Suprapubic skin (tissue), 4 donors: Measurements from ENCODE around the gene SELP. TPM values are rescaled to one million over a fixed set of nuclear protein-coding genes. Genes with fewer than 3 reads are reported as not detected.

Source experiments
- DNase-seq, 2 donors: peaks; one replicate each; pipeline ENCODE4 v3.0.0-alpha.2; 2019; ENCODE audit warnings: low spot score in 2 of 2
- H3K27ac ChIP-seq: fragments of 200-600 bp; sonication (generic); one replicate; pipeline ENCODE4 v1.5.1; 2019
- H3K27me3 ChIP-seq: fragments of 200-600 bp; sonication (generic); one replicate; pipeline ENCODE4 v1.5.1; 2019
- H3K36me3 ChIP-seq: fragments of 200-600 bp; sonication (generic); one replicate; pipeline ENCODE4 v1.5.1; 2019
- H3K4me1 ChIP-seq: fragments of 200-600 bp; sonication (generic); one replicate; pipeline ENCODE4 v1.5.1; 2019
- H3K4me3 ChIP-seq: fragments of 200-600 bp; sonication (generic); one replicate; pipeline ENCODE4 v1.5.1; 2019; ENCODE audit warnings: mild to moderate bottlenecking
- H3K9me3 ChIP-seq: fragments of 200-600 bp; sonication (generic); one replicate; pipeline ENCODE4 v1.5.1; 2019
- EP300 ChIP-seq: sonication (generic); formaldehyde crosslinking; IDR thresholded peaks from one replicate; pipeline ENCODE4 v1.6.1; 2017; ENCODE audit warnings: antibody characterized with exemption
- POLR2A ChIP-seq, 2 donors: fragments of 450-650 bp; IDR thresholded peaks; one replicate each; pipeline ENCODE4 v1.6.1; 2017; ENCODE audit warnings: antibody characterized with exemption in 2 of 2, mild to moderate bottlenecking in 2 of 2, moderate library complexity in 2 of 2
- POLR2AphosphoS5 ChIP-seq, 3 donors: sonication (generic); formaldehyde crosslinking; IDR thresholded peaks; one replicate each; pipeline ENCODE4 v1.6.1; 2017; ENCODE audit warnings: antibody characterized with exemption in 3 of 3
- WGBS: methylation state at CpG from one replicate; pipeline ENCODE4 v1.1.5; 2018; 5-methylcytosine and 5-hydroxymethylcytosine counted together
- total RNA-seq, 4 donors: library from RNA; depleted of rRNA; stranded (reverse); fragments of >200 nt; gene quantifications; one replicate each; pipeline ENCODE4 v1.1.0, GENCODE V29; 2016
- TF ChIP-seq, protein P1 (sequence below), 2 donors: fragments of 200-600 bp in 1 of 2; fragments of 450-650 bp in 1 of 2; sonication (generic) in 1 of 2; IDR thresholded peaks; one replicate each; pipeline ENCODE4 v1.5.1; 2016 to 2019; ENCODE audit warnings: antibody characterized with exemption in 2 of 2, mild to moderate bottlenecking in 1 of 2, moderate library complexity in 1 of 2

SELP gene
- total RNA-seq, 4 donors from 2014 or later = 0.95 to 3.7 (median 2.6) TPM

GRCh38 chr1:169594391-169594790 lies 35.5 kb downstream of the SELP start:
- no peaks in the 10 kb centered on the region for H3K36me3 ChIP-seq
- 64% methylated on average over 3 of the region's 3 CpGs for WGBS

GRCh38 chr1:169590932-169591331 lies 39.0 kb downstream of the SELP start:
- Histone ChIP-seq H3K36me3 (no peaks in the 10 kb centered on the region), H3K4me3 (no peak overlapping the region), H3K4me1 (peaks cover 10% of the 10 kb centered on the region), H3K27ac (no peak overlapping the region), H3K9me3 (no peaks in the 10 kb centered on the region), H3K27me3 (peaks cover 22% of the 10 kb centered on the region)
- DNase-seq = no peak
- no peak for TF ChIP-seq POLR2AphosphoS5 (IDR thresholded peaks at IDR 0.05)
- TF ChIP-seq EP300 = no peak
- TF ChIP-seq, protein P1, sequence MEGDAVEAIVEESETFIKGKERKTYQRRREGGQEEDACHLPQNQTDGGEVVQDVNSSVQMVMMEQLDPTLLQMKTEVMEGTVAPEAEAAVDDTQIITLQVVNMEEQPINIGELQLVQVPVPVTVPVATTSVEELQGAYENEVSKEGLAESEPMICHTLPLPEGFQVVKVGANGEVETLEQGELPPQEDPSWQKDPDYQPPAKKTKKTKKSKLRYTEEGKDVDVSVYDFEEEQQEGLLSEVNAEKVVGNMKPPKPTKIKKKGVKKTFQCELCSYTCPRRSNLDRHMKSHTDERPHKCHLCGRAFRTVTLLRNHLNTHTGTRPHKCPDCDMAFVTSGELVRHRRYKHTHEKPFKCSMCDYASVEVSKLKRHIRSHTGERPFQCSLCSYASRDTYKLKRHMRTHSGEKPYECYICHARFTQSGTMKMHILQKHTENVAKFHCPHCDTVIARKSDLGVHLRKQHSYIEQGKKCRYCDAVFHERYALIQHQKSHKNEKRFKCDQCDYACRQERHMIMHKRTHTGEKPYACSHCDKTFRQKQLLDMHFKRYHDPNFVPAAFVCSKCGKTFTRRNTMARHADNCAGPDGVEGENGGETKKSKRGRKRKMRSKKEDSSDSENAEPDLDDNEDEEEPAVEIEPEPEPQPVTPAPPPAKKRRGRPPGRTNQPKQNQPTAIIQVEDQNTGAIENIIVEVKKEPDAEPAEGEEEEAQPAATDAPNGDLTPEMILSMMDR (IDR thresholded peaks at IDR 0.05) = no peak
- TF ChIP-seq POLR2A (IDR thresholded peaks at IDR 0.05) = no peak
- WGBS = 74% methylated on average over 5 of the region's 5 CpGs

More at GRCh38 chr1:169594391-169594790, 35.5 kb downstream of the SELP start:
- H3K27ac ChIP-seq = no peak overlapping the region
- peaks cover 16% of the 10 kb centered on the region for H3K27me3 ChIP-seq
- H3K9me3 ChIP-seq = no peaks in the 10 kb centered on the region
- no peak overlapping the region for H3K4me3 ChIP-seq
- TF ChIP-seq, protein P1 (IDR thresholded peaks at IDR 0.05) = no peak
- TF ChIP-seq EP300 = no peak
- TF ChIP-seq POLR2A (IDR thresholded peaks at IDR 0.05) = no peak
- TF ChIP-seq POLR2AphosphoS5 (IDR thresholded peaks at IDR 0.05) = no peak
- H3K4me1 ChIP-seq = no peaks in the 10 kb centered on the region
- DNase-seq = no peak

- 81% methylated on average over 4 of the region's 4 CpGs for WGBS
- TF ChIP-seq EP300 (no peak), POLR2A (IDR thresholded peaks at IDR 0.05) (no peak), POLR2AphosphoS5 (IDR thresholded peaks at IDR 0.05) (no peak)
- TF ChIP-seq, protein P1 (IDR thresholded peaks at IDR 0.05) = no peak
- no peak for DNase-seq
These were observed 41.0 kb downstream of the SELP start for GRCh38 chr1:169588785-169589485.

DNA sequence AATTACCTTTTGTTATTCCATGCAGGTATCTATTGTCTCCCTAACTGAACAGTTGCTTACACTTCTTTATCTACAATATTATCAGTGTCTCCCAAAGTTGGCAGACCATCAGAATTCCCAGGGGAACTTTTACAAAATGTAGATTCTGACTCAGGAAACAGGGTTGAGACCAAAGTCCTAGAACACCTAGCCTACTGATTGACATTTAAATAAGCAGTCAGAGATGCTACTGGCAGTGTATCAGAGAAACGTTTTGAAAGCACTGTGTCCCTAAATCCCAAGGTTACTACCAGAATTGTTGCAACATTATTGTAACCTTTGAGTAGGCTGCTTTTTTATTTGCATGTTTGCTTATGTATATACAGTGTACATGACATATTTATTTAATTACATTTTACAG lies 41.8 kb downstream of the SELP start:
- Histone ChIP-seq H3K27ac (no peak overlapping the region), H3K36me3 (no peaks in the 10 kb centered on the region), H3K9me3 (no peaks in the 10 kb centered on the region), H3K4me3 (no peak overlapping the region), H3K4me1 (peaks cover 14% of the 10 kb centered on the region), H3K27me3 (peaks cover 39% of the 10 kb centered on the region)
- WGBS = 5% methylated on average over 1 of the region's 1 CpG
- no peak for DNase-seq
- TF ChIP-seq, protein P1 (IDR thresholded peaks at IDR 0.05) = no peak
- TF ChIP-seq EP300 = no peak
- TF ChIP-seq POLR2AphosphoS5 (IDR thresholded peaks at IDR 0.05) = no peak
- no peak for TF ChIP-seq POLR2A (IDR thresholded peaks at IDR 0.05)

More at GRCh38 chr1:169588785-169589485, 41.0 kb downstream of the SELP start:
- no peaks in the 10 kb centered on the region for H3K9me3 ChIP-seq
- H3K4me3 ChIP-seq = no peak overlapping the region
- H3K4me1 ChIP-seq = peaks cover 14% of the 10 kb centered on the region
- H3K27me3 ChIP-seq = peaks cover 31% of the 10 kb centered on the region
- H3K36me3 ChIP-seq = no peaks in the 10 kb centered on the region
- no peak overlapping the region for H3K27ac ChIP-seq

- peaks cover 14% of the 10 kb centered on the region for H3K4me1 ChIP-seq
- H3K4me3 ChIP-seq = peak within 1 kb of the TSS; percentile 10
- peaks cover 39% of the 10 kb centered on the region for H3K27me3 ChIP-seq
- no peaks in the 10 kb centered on the region for H3K9me3 ChIP-seq
- peak; percentile 70 to 84 for DNase-seq
- WGBS = 39% methylated on average over 12 of the region's 15 CpGs
- no peak within 1 kb of the TSS for H3K27ac ChIP-seq
- TF ChIP-seq, protein P1 (IDR thresholded peaks at IDR 0.05) = peak in 1 of 2 donors; percentile 42
- TF ChIP-seq EP300 = no peak
- H3K36me3 ChIP-seq = no peaks in the 10 kb centered on the region
These were observed 43.3 kb downstream of the SELP start, which contains the start of gene F5 for GRCh38 chr1:169586395-169587255. Gene F5, minus strand, starts transcription at chr1:169586481. Its CDS starts 95 bp downstream, at chr1:169586386.
